WTC11 (cell line): ENCODE measurements around the gene TNFRSF11A. TPM values are rescaled to one million over a fixed set of nuclear protein-coding genes. Genes with fewer than 3 reads are reported as not detected.

Source experiments
- ATAC-seq: fragments of 200-7000 bp; cut with Tn5 transposase; 2 replicates; pipeline ENCODE4 v1.10.0; 2021; ENCODE audit warnings: mild to moderate bottlenecking, moderate library complexity
- CTCF ChIA-PET: fragments of 300-600 bp; sonication (Branson Sonifier 250); formaldehyde crosslinking; loops from one replicate; lab custom pipeline; 2021; ENCODE audit warnings: antibody characterized with exemption; lab: Charles Lee
- POLR2A ChIA-PET: fragments of 350-600 bp; sonication (Branson Sonifier 250); formaldehyde crosslinking; loops from one replicate; lab custom pipeline; 2021; ENCODE audit warnings: antibody characterized with exemption; lab: Charles Lee
- DNase-seq: peaks from one replicate; pipeline ENCODE4 v3.0.0; 2021; ENCODE audit warnings: low spot score
- H3K27ac Mint-ChIP-seq: 2 replicates; pipeline ENCODE4 v1.8.0; 2021; ENCODE audit warnings: mixed read lengths
- H3K27me3 Mint-ChIP-seq: 2 replicates; pipeline ENCODE4 v1.8.0; 2021; ENCODE audit warnings: low read depth, mild to moderate bottlenecking, moderate library complexity, mixed read lengths
- H3K36me3 Mint-ChIP-seq: 2 replicates; pipeline ENCODE4 v1.8.0; 2021; ENCODE audit warnings: mixed read lengths
- H3K4me1 Mint-ChIP-seq: 2 replicates; pipeline ENCODE4 v1.8.0; 2022; ENCODE audit warnings: mixed read lengths
- H3K4me3 Mint-ChIP-seq: 2 replicates; pipeline ENCODE4 v1.8.0; 2021; ENCODE audit warnings: mild to moderate bottlenecking, moderate library complexity, mixed read lengths
- H3K9me3 Mint-ChIP-seq: 2 replicates; pipeline ENCODE4 v1.8.0; 2021; ENCODE audit warnings: mixed read lengths
- ATF1 ChIP-seq: sonication (generic); formaldehyde crosslinking; IDR thresholded peaks from 2 replicates; pipeline ENCODE4 v1.8.1; 2023; ENCODE audit warnings: mild to moderate bottlenecking, moderate library complexity, missing genetic modification reagents
- E2F1 ChIP-seq: sonication (generic); formaldehyde crosslinking; IDR thresholded peaks from 2 replicates; pipeline ENCODE4 v1.8.0; 2022; ENCODE audit warnings: mild to moderate bottlenecking, missing genetic modification reagents
- ERG ChIP-seq: fragments of 250-450 bp; sonication (Bioruptor Pico); IDR thresholded peaks from 2 replicates; pipeline ENCODE4 v1.8.0; 2021; ENCODE audit warnings: mild to moderate bottlenecking
- GABPB1 ChIP-seq: sonication (generic); formaldehyde crosslinking; IDR thresholded peaks from 2 replicates; pipeline ENCODE4 v1.8.1; 2023; ENCODE audit warnings: mild to moderate bottlenecking, missing genetic modification reagents
- GTF2I ChIP-seq: fragments of 250-450 bp; sonication (Bioruptor Pico); conservative IDR thresholded peaks from 2 replicates; pipeline ENCODE4 v1.4.0; 2021; ENCODE audit warnings: mild to moderate bottlenecking
- JAZF1 ChIP-seq: fragments of 250-450 bp; sonication (Bioruptor Pico); IDR thresholded peaks from 2 replicates; pipeline ENCODE4 v1.9.0; 2021; ENCODE audit warnings: moderate library complexity, mild to moderate bottlenecking, inconsistent platforms
- MYBL2 ChIP-seq: sonication (generic); formaldehyde crosslinking; IDR thresholded peaks from 2 replicates; pipeline ENCODE4 v1.8.1; 2023; ENCODE audit warnings: mild to moderate bottlenecking, moderate library complexity, missing genetic modification reagents
- NFE2L1 ChIP-seq: sonication (generic); formaldehyde crosslinking; IDR thresholded peaks from 2 replicates; pipeline ENCODE4 v1.8.1; 2023; ENCODE audit warnings: missing genetic modification reagents
- NFYB ChIP-seq: sonication (generic); formaldehyde crosslinking; conservative IDR thresholded peaks from 2 replicates; pipeline ENCODE4 v1.8.0; 2022; ENCODE audit warnings: low read depth, missing genetic modification reagents
- NR2C2 ChIP-seq: sonication (generic); formaldehyde crosslinking; IDR thresholded peaks from 2 replicates; pipeline ENCODE4 v1.8.0; 2022; ENCODE audit warnings: mild to moderate bottlenecking, missing genetic modification reagents
- NR3C1 ChIP-seq: sonication (generic); formaldehyde crosslinking; conservative IDR thresholded peaks from 2 replicates; pipeline ENCODE4 v1.8.1; 2023; ENCODE audit warnings: low read depth, mild to moderate bottlenecking, missing genetic modification reagents
- OVOL2 ChIP-seq: fragments of 250-450 bp; sonication (Bioruptor Pico); IDR thresholded peaks from 2 replicates; pipeline ENCODE4 v1.9.0; 2021; ENCODE audit warnings: mild to moderate bottlenecking, borderline replicate concordance
- PRRX2 ChIP-seq: fragments of 250-450 bp; sonication (Bioruptor Pico); IDR thresholded peaks from 2 replicates; pipeline ENCODE4 v1.8.0; 2021; ENCODE audit warnings: mild to moderate bottlenecking
- SMAD4 ChIP-seq: sonication (generic); formaldehyde crosslinking; IDR thresholded peaks from 2 replicates; pipeline ENCODE4 v1.8.0; 2022; ENCODE audit warnings: mild to moderate bottlenecking, missing genetic modification reagents
- TEAD1 ChIP-seq: sonication (generic); formaldehyde crosslinking; IDR thresholded peaks from 2 replicates; pipeline ENCODE4 v1.8.0; 2022; ENCODE audit warnings: mild to moderate bottlenecking, missing genetic modification reagents
- ZNF121 ChIP-seq: sonication (generic); formaldehyde crosslinking; IDR thresholded peaks from 2 replicates; pipeline ENCODE4 v1.8.0; 2023; ENCODE audit warnings: missing genetic modification reagents
- ZNF138 ChIP-seq: sonication (generic); formaldehyde crosslinking; conservative IDR thresholded peaks from 2 replicates; pipeline ENCODE4 v1.8.1; 2022; ENCODE audit warnings: mild to moderate bottlenecking, moderate library complexity, missing genetic modification reagents
- ZNF219 ChIP-seq: sonication (generic); formaldehyde crosslinking; IDR thresholded peaks from 2 replicates; pipeline ENCODE4 v1.8.0; 2023; ENCODE audit warnings: missing genetic modification reagents, mild to moderate bottlenecking, borderline replicate concordance
- ZNF232 ChIP-seq: sonication (generic); formaldehyde crosslinking; IDR thresholded peaks from 2 replicates; pipeline ENCODE4 v1.8.0; 2022; ENCODE audit warnings: mild to moderate bottlenecking, missing genetic modification reagents
- ZNF396 ChIP-seq: fragments of 250-450 bp; sonication (Bioruptor Pico); IDR thresholded peaks from 2 replicates; pipeline ENCODE4 v1.8.0; 2021; ENCODE audit warnings: mild to moderate bottlenecking, moderate library complexity, borderline replicate concordance
- ZNF423 ChIP-seq: fragments of 250-450 bp; sonication (Bioruptor Pico); IDR thresholded peaks from 2 replicates; pipeline ENCODE4 v2.1.2; 2022; ENCODE audit warnings: mild to moderate bottlenecking, moderate library complexity
- total RNA-seq: library from RNA; stranded (reverse); gene quantifications from 3 replicates; pipeline ENCODE4 v1.2.3, GENCODE V29; 2021
- TF ChIP-seq, protein P1 (sequence below): sonication (generic); formaldehyde crosslinking; IDR thresholded peaks from 2 replicates; pipeline ENCODE4 v1.8.1; 2022; ENCODE audit warnings: mild to moderate bottlenecking, moderate library complexity, missing genetic modification reagents
- TF ChIP-seq, protein P2 (sequence below): fragments of 250-450 bp; sonication (Bioruptor Pico); IDR thresholded peaks from 2 replicates; pipeline ENCODE4 v1.9.0; 2021; ENCODE audit warnings: mild to moderate bottlenecking
- TF ChIP-seq, protein P3 (sequence below): sonication (generic); formaldehyde crosslinking; IDR thresholded peaks from 2 replicates; pipeline ENCODE4 v1.8.0; 2022; ENCODE audit warnings: missing genetic modification reagents

Gene TNFRSF11A
- total RNA-seq, 1 experiment from 2014 or later: 4.9 TPM

- ChIA-PET CTCF (no interaction called here), POLR2A (no interaction called here)
- H3K9me3 Mint-ChIP-seq: no peaks in the 10 kb centered on the region
- no peaks in the 10 kb centered on the region for H3K27me3 Mint-ChIP-seq
- ATAC-seq (no peak), DNase-seq (no peak)
- no peaks in the 10 kb centered on the region for H3K36me3 Mint-ChIP-seq
- no peak overlapping the region for H3K4me3 Mint-ChIP-seq
- peak overlapping the region; percentile 85; the same call in 1 of the 2 replicates for H3K27ac Mint-ChIP-seq
- peaks cover 42% of the 10 kb centered on the region for H3K4me1 Mint-ChIP-seq
- TF ChIP-seq ZNF138 (CRISPR knock-in tag) (no peak), ZNF232 (CRISPR knock-in tag) (no peak), GABPB1 (CRISPR knock-in tag) (no peak), NR3C1 (CRISPR knock-in tag) (no peak), ATF1 (CRISPR knock-in tag) (no peak), ZNF121 (CRISPR knock-in tag) (no peak), NR2C2 (no peak), ERG (CRISPR knock-in tag) (no peak)
- TF ChIP-seq, protein P1, sequence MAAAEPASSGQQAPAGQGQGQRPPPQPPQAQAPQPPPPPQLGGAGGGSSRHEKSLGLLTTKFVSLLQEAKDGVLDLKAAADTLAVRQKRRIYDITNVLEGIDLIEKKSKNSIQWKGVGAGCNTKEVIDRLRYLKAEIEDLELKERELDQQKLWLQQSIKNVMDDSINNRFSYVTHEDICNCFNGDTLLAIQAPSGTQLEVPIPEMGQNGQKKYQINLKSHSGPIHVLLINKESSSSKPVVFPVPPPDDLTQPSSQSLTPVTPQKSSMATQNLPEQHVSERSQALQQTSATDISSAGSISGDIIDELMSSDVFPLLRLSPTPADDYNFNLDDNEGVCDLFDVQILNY (CRISPR knock-in tag): no peak
Measured at GRCh38 chr18:62374410-62374965, 49.4 kb downstream of the TNFRSF11A start.

DNA sequence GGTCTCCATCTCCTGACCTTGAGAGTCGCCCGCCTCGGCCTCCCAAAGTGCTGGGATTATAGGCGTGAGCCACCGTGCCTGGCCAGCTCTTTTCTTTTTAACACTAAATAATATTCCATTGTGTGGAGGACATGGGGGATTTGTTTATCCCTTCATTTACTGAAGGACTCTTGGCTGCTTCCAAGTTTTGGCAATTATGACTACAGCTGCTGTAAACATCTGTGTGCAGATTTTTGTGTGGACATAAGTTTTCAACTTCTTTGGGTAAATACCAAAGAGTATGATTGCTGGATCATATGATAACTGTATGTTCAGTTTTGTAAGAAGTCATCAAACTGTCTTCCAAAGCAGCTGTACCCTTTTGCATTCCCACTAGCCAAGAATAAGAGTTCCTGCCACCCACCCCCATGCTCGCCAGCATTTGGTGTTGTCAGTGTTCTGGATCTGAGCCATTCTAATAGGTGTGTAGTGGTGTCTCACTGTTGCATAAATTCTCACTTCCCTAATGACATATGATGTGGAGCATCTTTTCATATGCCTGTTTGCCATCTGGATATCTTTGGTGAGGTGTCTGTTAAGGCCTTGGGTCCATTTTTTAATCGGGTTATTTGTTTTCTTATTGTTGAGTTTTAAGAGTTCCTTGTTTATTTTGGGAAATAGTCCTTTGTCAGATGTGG lies 52.2 kb downstream of the TNFRSF11A start:
- ChIA-PET POLR2A (no interaction called here), CTCF (no interaction called here)
- no peak overlapping the region for H3K4me3 Mint-ChIP-seq
- DNase-seq: no peak
- H3K27ac Mint-ChIP-seq: no peak overlapping the region
- H3K9me3 Mint-ChIP-seq: peaks cover under 1% of the 10 kb centered on the region
- no peaks in the 10 kb centered on the region for H3K27me3 Mint-ChIP-seq
- TF ChIP-seq MYBL2 (CRISPR knock-in tag) (no peak), NFYB (CRISPR knock-in tag) (no peak), ZNF423 (no peak), GTF2I (CRISPR knock-in tag) (no peak), PRRX2 (CRISPR knock-in tag) (no peak), OVOL2 (CRISPR knock-in tag) (no peak), SMAD4 (no peak), ZNF396 (CRISPR knock-in tag) (no peak)
- peaks cover 29% of the 10 kb centered on the region for H3K4me1 Mint-ChIP-seq
- H3K36me3 Mint-ChIP-seq: no peaks in the 10 kb centered on the region
- no peak for ATAC-seq

- ATAC-seq: no peak
- POLR2A ChIA-PET: no interaction called here
- Mint-ChIP-seq H3K27me3 (no peaks in the 10 kb centered on the region), H3K4me3 (no peak overlapping the region), H3K36me3 (no peaks in the 10 kb centered on the region), H3K27ac (no peak overlapping the region), H3K9me3 (peaks cover 11% of the 10 kb centered on the region), H3K4me1 (peaks cover 21% of the 10 kb centered on the region)
- DNase-seq: no peak
- no peak for TF ChIP-seq ZNF219 (CRISPR knock-in tag)
- TF ChIP-seq ATF1 (CRISPR knock-in tag): no peak
- TF ChIP-seq NFE2L1: no peak
- no peak for TF ChIP-seq TEAD1 (CRISPR knock-in tag)
- CTCF ChIA-PET: interaction anchor here (1.1 to 1.8 kb wide), 2 partner anchors 42 to 47 kb away, joined by 3 to 6 read pairs; no protein-coding TSS in a partner anchor
Measured at GRCh38 chr18:62379051-62379450, 53.9 kb downstream of the TNFRSF11A start.

DNA sequence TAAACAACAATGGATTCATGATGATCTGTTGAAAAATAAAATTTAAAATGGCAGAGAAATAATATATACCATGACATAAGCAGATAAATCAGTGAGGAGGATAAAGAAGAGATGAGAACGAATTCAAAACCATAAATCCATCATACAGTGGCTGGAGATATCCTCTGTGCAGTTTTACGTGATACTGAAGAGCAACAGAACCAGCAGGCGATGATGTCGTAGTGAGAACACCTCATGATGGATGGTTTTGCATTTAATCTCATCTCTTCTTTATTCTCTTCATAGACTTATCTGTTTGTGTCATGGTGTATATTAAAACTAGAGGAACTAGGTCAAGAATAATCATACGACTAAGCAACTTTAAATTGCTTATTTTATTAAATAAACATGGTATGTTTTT lies 56.3 kb downstream of the TNFRSF11A start:
- H3K4me1 Mint-ChIP-seq: peaks cover 18% of the 10 kb centered on the region
- TF ChIP-seq NFE2L1 (no peak), E2F1 (no peak), SMAD4 (no peak), JAZF1 (no peak)
- TF ChIP-seq, protein P2, sequence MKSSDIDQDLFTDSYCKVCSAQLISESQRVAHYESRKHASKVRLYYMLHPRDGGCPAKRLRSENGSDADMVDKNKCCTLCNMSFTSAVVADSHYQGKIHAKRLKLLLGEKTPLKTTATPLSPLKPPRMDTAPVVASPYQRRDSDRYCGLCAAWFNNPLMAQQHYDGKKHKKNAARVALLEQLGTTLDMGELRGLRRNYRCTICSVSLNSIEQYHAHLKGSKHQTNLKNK (CRISPR knock-in tag): no peak
- TF ChIP-seq, protein P3, sequence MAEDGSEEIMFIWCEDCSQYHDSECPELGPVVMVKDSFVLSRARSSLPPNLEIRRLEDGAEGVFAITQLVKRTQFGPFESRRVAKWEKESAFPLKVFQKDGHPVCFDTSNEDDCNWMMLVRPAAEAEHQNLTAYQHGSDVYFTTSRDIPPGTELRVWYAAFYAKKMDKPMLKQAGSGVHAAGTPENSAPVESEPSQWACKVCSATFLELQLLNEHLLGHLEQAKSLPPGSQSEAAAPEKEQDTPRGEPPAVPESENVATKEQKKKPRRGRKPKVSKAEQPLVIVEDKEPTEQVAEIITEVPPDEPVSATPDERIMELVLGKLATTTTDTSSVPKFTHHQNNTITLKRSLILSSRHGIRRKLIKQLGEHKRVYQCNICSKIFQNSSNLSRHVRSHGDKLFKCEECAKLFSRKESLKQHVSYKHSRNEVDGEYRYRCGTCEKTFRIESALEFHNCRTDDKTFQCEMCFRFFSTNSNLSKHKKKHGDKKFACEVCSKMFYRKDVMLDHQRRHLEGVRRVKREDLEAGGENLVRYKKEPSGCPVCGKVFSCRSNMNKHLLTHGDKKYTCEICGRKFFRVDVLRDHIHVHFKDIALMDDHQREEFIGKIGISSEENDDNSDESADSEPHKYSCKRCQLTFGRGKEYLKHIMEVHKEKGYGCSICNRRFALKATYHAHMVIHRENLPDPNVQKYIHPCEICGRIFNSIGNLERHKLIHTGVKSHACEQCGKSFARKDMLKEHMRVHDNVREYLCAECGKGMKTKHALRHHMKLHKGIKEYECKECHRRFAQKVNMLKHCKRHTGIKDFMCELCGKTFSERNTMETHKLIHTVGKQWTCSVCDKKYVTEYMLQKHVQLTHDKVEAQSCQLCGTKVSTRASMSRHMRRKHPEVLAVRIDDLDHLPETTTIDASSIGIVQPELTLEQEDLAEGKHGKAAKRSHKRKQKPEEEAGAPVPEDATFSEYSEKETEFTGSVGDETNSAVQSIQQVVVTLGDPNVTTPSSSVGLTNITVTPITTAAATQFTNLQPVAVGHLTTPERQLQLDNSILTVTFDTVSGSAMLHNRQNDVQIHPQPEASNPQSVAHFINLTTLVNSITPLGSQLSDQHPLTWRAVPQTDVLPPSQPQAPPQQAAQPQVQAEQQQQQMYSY: no peak

More for the DNA sequence above, 56.3 kb downstream of the TNFRSF11A start:
- ATAC-seq (no peak), DNase-seq (no peak)
- Mint-ChIP-seq H3K27ac (no peak overlapping the region), H3K36me3 (no peaks in the 10 kb centered on the region), H3K9me3 (peaks cover 11% of the 10 kb centered on the region), H3K27me3 (no peaks in the 10 kb centered on the region), H3K4me3 (no peak overlapping the region)
- POLR2A ChIA-PET: no interaction called here
- CTCF ChIA-PET: no interaction called here
